NCI-H748 treated with DMSO at 0.1 percent for 48 hours (cell line): ENCODE data around the gene LOC128125822.
"Not testable (repeated sequence)": the region's sequence is repeated elsewhere in the genome, so short reads cannot be mapped to it uniquely, and the experiment has no call there.

Source experiments
- DNase-seq: peaks from one replicate; lab custom pipeline; 2025; lab: John Stamatoyannopoulos, UW

The LOC128125822 gene

DNA sequence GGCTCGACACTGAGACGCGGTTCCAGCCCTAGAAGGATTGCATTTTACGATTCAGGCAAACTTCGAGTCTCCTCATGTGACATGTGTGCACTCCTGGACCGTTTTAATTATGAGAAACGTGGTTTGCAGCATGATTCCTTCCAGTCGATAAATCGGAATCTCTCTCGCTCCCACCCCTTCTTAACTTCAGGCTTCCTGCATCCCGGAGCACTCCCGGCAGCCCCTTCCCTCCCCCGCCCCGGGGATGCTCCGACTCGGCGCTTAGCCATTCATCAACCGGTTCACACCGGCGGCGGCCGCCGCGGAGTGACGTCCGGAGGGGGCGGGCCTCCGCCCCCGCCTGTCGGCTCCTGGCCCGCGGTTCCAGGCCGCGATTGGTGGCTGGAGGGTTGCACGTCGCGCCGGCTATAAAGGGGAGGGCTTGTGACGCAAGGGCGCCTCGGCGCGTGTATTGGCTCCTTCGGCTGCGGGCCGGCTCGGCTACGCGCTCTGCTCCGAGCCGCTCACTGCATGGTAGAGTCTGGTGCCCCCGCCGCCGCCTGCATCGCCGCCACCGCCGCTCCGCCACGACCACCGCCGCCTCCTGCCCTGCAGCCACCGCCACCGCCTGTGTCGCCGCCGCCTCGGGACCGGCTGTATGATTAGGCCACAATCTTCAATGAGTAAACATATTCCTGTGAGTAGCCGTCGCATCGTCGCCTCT is at the start of gene LOC128125822, which contains the start of gene PTP4A1:
TSS of gene LOC128125822 (plus strand) at position 437 of the 703 bp plus-strand sequence.
TSS of gene PTP4A1 (plus strand) at position 437 of the 703 bp plus-strand sequence. CDS start 4,401 bp downstream, outside the sequence.
- DNase-seq = peak; percentile 96

- DNase-seq = not testable (repeated sequence)
Observed at GRCh38 chr6:63522911-63523287, 49.4 kb upstream of the LOC128125822 start.

DNA sequence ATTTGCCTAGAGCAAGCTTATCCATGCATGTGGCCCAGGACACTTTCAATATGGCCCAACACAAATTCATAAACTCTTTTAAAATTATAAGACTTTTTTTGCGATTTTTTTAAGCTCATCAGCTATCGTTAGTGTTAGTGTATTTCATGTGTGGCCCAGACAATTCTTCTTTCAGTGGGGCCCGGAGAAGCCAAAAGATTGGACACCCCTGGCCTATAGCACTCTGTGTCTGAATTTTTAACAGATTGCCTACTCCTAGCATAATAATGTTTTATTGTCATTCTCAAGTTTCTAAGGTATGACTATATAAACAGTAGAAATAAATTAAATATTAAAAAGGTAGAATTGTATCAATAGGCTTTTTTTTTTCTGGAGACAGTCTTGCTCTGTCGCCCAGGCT is 48.6 kb upstream of the LOC128125822 start:
- no peak for DNase-seq

DNA sequence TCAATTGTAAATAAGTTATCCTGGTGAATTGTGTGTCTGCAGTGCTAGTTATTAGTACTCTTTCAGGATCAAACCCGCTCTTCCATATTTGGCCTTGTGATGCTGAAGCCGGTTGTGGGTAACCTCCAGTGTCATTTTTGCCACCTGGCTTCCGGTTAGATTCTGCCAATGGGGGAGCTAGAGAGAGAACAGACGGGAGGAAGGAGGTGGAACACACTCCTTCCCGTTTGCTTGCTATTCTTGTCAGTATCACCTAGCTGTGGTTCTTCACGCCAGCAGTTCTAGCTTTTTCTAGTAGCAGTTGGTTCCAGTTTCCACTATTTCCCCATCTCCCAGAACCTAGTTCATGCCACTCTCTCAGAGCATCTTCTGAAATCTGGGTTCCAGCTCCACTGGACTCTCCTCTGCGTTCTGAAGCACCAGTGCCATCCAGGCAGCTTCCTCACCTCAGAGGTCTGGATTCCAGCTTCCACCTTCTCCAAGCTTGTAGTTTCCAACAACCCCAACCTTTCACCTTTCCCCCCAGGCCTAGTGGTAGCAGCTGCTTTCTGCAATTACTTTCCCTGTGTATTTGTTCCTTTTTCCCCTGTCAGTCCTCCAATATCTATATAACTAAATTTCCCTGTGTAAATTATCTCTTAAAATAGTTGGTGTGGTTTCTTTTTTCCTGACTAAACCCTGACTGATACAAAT is 46.9 kb upstream of the LOC128125822 start:
- no peak for DNase-seq

GRCh38 chr6:63526931-63527330 is 45.3 kb upstream of the LOC128125822 start:
- DNase-seq = no peak

- DNase-seq = no peak
Observed at GRCh38 chr6:63527658-63528514, 44.4 kb upstream of the LOC128125822 start.

- no peak for DNase-seq
Observed at GRCh38 chr6:63529498-63529897, 42.8 kb upstream of the LOC128125822 start.

- DNase-seq = no peak
Observed at GRCh38 chr6:63530182-63530581, 42.1 kb upstream of the LOC128125822 start.

- no peak for DNase-seq
Observed at GRCh38 chr6:63530991-63531390, 41.3 kb upstream of the LOC128125822 start.

DNA sequence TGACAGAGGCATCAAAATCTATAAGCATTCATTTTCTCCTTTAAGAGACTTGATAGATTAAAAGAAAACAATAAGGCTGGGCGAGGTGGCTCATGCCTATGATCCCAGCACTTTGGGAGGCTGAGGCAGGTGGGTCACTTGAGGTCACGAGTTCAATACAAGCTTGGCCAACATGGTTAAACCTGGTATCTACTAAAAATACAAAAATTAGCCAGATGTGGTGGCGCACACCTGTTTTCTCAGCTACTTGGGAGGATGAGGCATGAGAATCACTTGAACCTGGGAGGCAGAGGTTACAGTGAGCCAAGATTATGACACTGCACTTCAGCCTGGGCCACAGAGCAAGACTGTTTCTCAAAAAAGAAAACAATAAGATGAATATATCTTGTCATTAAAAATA is 39.3 kb upstream of the LOC128125822 start:
- DNase-seq = no peak

DNA sequence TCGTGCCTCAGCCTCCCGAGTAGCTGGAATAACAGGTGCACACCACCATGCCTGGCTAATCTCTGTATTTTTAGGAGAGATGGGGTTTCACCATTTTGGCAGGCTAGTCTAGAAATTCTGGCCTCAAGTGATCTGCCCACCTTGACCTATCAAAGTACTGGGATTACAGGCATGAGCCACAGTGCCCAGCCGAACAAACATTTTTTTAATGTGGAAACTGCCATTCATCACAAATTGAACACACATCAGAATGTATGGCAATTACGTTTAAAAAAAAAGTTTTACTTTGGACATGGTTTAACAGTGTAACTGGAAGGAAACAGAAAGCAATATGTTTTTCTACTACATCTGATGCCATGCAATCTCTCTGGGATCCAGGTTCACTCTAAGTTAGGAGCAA is 38.3 kb upstream of the LOC128125822 start:
- no peak for DNase-seq

GRCh38 chr6:63537201-63537958 is 34.9 kb upstream of the LOC128125822 start:
- peak; percentile 39 for DNase-seq

DNA sequence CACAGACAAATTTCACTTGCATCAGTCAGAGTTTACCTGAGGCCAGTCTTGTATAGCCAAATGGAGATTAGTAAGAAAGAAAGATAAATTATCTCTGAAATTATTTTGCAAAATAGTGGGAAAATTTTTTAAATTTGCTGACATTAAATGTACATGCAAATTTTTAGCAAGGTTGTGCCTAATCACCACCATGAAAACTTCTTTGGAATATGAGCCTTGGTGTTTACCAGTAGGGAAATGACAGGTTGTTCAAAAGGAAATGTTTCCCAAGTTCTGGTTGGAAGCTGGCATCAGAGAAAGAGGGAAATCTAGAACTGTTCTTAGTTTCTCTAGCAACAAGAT is 34.4 kb upstream of the LOC128125822 start:
- no peak for DNase-seq

DNA sequence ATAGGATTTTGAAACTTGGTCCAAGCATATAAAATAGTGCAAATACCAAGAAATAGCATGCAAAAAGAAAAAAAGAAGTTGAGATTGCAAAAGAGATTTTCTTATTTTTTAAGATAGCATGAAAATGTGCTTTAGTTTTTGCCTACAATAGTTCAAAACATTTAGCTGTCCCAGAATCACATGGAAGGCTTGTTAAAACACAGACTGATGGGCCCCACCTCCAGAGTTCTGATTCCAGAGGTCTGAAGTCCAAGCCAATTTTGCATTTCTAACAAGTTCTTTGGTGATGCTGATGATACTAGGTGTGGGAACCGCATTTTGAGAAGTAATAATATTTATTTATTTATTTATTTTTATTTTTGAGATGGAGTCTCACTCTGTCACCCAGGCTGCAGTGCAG is 33.7 kb upstream of the LOC128125822 start:
- no peak for DNase-seq

DNA sequence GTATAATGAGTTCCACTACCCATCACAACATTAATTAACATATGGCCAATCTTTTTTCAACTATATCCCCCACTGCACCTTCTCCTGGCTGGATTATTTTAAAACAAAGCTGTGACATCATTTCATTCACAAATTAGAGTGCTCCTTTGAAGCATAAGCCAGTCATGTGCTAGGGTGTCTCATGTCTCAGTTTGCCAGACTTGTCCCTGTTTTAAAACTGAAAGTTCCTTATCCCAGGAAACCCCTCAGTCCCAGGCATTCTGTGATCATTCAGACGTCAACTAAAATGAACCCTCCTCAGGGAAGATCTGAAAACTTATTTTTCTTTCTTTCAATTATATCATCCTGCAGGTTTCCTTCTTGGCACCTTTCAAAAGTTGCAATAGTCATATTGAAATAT is 29.3 kb upstream of the LOC128125822 start:
- DNase-seq = no peak

GRCh38 chr6:63543982-63544381 is 28.3 kb upstream of the LOC128125822 start:
- no peak for DNase-seq

DNA sequence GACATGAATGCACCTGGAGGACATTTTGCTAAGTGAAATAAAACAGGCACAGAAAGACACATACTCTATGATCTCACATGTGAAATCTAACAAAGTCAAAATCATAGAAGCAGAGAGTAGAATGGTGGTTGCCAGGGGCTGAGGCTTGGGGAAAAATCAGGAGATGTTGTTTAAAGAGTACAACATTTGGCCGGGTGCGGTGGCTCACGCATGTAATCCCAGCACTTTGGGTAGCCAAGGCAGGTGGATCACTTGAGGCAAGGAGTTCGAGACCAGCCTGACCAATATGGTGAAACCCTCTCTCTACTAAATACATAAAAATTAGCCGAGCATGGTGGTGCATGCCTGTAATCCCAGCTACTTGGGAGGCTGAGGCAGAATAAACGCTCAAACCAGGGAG is 26.0 kb upstream of the LOC128125822 start:
- no peak for DNase-seq

GRCh38 chr6:63546697-63547096 is 25.6 kb upstream of the LOC128125822 start:
- DNase-seq = no peak

DNA sequence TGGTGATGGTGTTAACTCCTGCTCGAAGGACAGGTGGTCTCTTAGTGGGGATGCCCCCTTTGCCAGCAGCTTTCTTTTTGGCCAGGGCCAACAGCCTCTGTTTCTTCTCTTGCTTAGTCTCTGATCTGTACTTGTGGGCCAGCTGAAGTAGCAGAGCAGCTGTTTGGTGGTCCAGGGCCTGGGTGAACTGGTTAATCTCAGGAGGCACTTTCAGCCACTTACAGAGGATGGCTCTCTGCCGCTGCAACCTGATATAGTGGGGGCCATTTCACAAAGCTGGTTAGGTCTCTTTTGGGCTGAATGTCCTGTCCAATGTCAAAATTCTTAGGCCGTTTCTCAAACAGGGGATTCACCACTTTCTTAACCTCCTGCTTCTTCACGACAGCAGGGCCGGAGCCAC is 23.2 kb upstream of the LOC128125822 start:
- DNase-seq = no peak

DNA sequence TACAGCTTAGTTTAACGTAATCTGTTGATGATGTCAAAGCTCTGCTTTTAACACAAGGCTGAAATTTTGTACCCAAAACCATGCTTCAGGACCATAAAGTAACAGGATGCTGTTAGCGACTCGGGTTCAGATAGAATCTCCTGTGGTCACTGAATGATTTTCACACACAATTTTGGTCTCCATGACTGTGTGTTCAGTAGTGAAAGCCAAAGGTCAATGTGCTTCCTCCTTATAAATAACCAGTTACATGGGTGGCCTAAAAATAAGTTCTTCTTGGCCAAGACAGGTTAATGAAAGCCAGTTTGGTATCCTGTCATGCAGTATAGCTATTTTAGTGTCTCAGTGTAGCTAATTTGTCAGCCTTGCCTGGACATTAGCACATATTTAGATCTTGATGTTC is 19.1 kb upstream of the LOC128125822 start:
- no peak for DNase-seq

DNA sequence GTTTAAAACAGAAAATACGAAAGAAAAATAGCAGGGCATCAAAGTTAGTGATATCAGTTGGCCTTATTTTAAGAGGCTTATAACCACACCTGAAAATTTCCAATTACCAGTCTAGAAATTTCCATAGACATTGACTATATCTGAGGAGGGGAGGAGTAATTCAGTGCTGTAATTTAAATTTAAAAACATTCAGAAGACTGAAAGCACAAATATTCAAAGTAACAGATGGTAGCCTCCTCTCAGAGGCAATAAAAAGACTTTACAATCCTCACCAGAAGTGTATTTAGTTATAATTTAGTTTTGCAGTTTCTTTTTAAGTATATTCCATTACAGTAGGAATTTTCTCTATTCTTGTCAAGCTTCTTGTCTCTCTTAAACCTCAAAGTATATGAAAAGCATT is 18.4 kb upstream of the LOC128125822 start:
- DNase-seq = no peak

- no peak for DNase-seq
Observed at GRCh38 chr6:63554782-63555181, 17.5 kb upstream of the LOC128125822 start.
